ENCODE results near the gene CHCHD3. TPM values are rescaled to one million over a fixed set of nuclear protein-coding genes. Genes with fewer than 3 reads are reported as not detected.

The CHCHD3 gene
- total RNA-seq, 1 experiment from 2014 or later, result 114 TPM

DNA sequence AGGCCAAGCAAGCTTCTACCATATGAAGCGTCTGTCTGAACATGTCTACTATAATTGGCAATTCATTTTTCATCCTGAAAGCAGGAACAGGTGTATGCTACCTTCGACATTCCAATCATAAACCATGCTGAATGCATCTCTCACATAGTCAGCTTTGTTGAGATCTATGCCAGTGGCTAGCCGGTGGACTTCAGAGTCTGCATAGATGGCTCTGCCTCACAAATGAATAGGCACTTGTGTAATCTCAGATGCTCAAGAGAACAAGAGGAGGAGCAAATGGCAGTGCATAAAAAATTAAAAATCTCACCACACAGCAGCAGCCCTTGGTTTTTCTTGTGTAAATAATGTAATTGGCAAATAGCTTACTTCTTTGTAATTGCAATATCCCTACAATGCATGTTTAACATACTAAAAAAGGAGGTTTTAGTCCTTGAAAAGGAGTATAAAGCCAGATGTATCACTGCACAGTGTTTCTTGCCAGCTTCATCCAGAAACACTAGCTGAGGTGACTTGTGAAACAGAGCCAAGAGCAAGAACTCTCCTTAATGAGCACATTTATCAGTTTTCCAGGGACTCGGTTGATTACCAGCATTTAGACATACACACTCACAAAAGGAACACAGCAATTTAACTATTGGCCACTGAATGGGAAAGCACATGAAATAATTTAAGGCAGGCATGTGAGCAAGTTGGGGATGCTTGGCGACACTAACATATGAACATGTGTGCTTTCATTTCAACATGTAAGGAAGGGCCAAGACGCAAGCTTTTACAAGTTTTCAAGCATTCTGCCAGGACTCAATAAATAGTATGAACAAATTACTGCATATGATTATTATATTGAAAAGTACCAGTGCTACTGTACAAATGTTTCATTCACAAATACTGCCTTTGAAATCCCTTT lies 255.7 kb downstream of the CHCHD3 start (continued):
- TF ChIP-seq USF1 (CRISPR knock-in tag; IDR thresholded peaks at IDR 0.05) (no peak), NFYB (CRISPR knock-in tag; conservative IDR thresholded peaks at IDR 0.05; ENCODE audit: low read depth) (no peak)

DNA sequence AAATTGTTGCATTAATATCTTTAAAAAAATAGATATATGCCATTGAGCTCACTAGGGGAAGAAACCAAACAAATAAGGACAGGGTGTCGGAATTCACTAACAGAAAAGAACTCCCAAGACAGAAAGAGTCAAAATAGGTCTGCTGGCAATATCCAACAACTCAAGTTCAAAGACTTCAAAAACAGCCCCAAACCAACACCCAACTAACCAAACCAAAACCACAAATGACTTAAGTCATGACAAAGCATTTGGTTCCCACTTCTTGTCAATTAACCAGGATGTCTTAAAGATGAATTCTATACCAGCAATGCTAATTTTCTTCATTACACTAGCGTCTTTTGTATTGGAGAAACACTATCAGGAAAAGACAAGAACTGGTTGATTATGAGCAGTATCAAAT lies 256.7 kb downstream of the CHCHD3 start:
- TF ChIP-seq CDX4 (CRISPR knock-in tag; IDR thresholded peaks at IDR 0.05; ENCODE audit: borderline replicate concordance), result no peak
- no peak for TF ChIP-seq E2F5 (CRISPR knock-in tag; IDR thresholded peaks at IDR 0.05)
- no peak for TF ChIP-seq TP53 (CRISPR knock-in tag; IDR thresholded peaks at IDR 0.05)
- TF ChIP-seq ZNF396 (CRISPR knock-in tag; IDR thresholded peaks at IDR 0.05; ENCODE audit: borderline replicate concordance), result no peak
- TF ChIP-seq GABPB1 (CRISPR knock-in tag; IDR thresholded peaks at IDR 0.05), result no peak
- TF ChIP-seq IRF2 (CRISPR knock-in tag; IDR thresholded peaks at IDR 0.05; ENCODE audit: borderline replicate concordance, low read depth), result no peak
- TF ChIP-seq ATF1 (CRISPR knock-in tag; IDR thresholded peaks at IDR 0.05), result no peak
- no peak for TF ChIP-seq RELA (CRISPR knock-in tag; IDR thresholded peaks at IDR 0.05; ENCODE audit: borderline replicate concordance)
- TF ChIP-seq CTCF (IDR thresholded peaks at IDR 0.05), result no peak
- TF ChIP-seq JAZF1 (CRISPR knock-in tag; IDR thresholded peaks at IDR 0.05), result no peak
- no peak for TF ChIP-seq MXD4 (CRISPR knock-in tag; IDR thresholded peaks at IDR 0.05; ENCODE audit: borderline replicate concordance)
- no peak for TF ChIP-seq USF1 (CRISPR knock-in tag; IDR thresholded peaks at IDR 0.05)
- TF ChIP-seq ZNF423 (CRISPR knock-in tag; IDR thresholded peaks at IDR 0.05), result no peak
- TF ChIP-seq MYBL2 (CRISPR knock-in tag; IDR thresholded peaks at IDR 0.05), result no peak
- no peak for TF ChIP-seq STAT6 (CRISPR knock-in tag; conservative IDR thresholded peaks at IDR 0.05; ENCODE audit: low read depth)
- TF ChIP-seq USF2 (CRISPR knock-in tag; IDR thresholded peaks at IDR 0.05), result no peak
- H3K4me3 Mint-ChIP-seq, result no peak overlapping the region
- peaks cover 4% of the 10 kb centered on the region; the same call in 1 of the 2 replicates for H3K36me3 Mint-ChIP-seq
- H3K4me1 Mint-ChIP-seq, result peaks cover 12% of the 10 kb centered on the region
- ChIA-PET CTCF (no interaction called here), POLR2A (no interaction called here)
- no peaks in the 10 kb centered on the region for H3K27me3 Mint-ChIP-seq (ENCODE audit: low read depth)
- DNase-seq (ENCODE audit: low spot score) (no peak), ATAC-seq (no peak)
- peaks cover 3% of the 10 kb centered on the region; the same call in 1 of the 2 replicates for H3K9me3 Mint-ChIP-seq
- no peak overlapping the region for H3K27ac Mint-ChIP-seq

All from WTC11 (cell line).